Liver (tissue), 9 donors: ENCODE results near the gene NFKBIB. TPM values are rescaled to one million over a fixed set of nuclear protein-coding genes. Genes with fewer than 3 reads are reported as not detected.

ENCODE experiments used
- DNase-seq: peaks from one replicate; pipeline ENCODE4 v3.0.0-alpha.2; 2017; ENCODE audit warnings: low spot score
- H3K27ac ChIP-seq, 2 donors: one replicate each; pipeline ENCODE4 v1.7.0; 2013; ENCODE audit warnings: inconsistent platforms in 2 of 2, low read length in 2 of 2, control low read depth in 1 of 2, low read depth in 1 of 2, mild to moderate bottlenecking in 1 of 2
- H3K27me3 ChIP-seq, 4 donors: one replicate each; pipeline versions ENCODE4 v1.6.1 to v1.7.0; 2013; ENCODE audit warnings: low read length in 3 of 4, inconsistent platforms in 1 of 4, mild to moderate bottlenecking in 1 of 4, moderate library complexity in 1 of 4; ENCODE audit not compliant: control insufficient read depth in 4 of 4, insufficient read depth in 4 of 4
- H3K36me3 ChIP-seq, 4 donors: one replicate each; pipeline versions ENCODE4 v1.6.1 to v1.7.0; 2013; ENCODE audit warnings: low read length in 3 of 4, mild to moderate bottlenecking in 3 of 4, low read depth in 1 of 4, moderate library complexity in 1 of 4; ENCODE audit not compliant: control insufficient read depth in 4 of 4, insufficient read depth in 3 of 4
- H3K4me1 ChIP-seq, 4 donors: one replicate each; pipeline versions ENCODE4 v1.6.1 to v1.7.0; 2013; ENCODE audit warnings: low read length in 3 of 4, mild to moderate bottlenecking in 3 of 4, moderate library complexity in 1 of 4; ENCODE audit not compliant: control insufficient read depth in 4 of 4, insufficient read depth in 4 of 4
- H3K4me3 ChIP-seq, 3 donors: one replicate each; pipeline versions ENCODE4 v1.6.1 to v1.7.0; 2013; ENCODE audit warnings: low read length in 3 of 3, control low read depth in 1 of 3, low read depth in 1 of 3, mild to moderate bottlenecking in 1 of 3
- H3K9ac ChIP-seq, 2 donors: one replicate each; pipeline ENCODE4 v1.7.0; 2013; ENCODE audit warnings: low read length in 2 of 2, mild to moderate bottlenecking in 2 of 2, moderate library complexity in 2 of 2, control low read depth in 1 of 2, low read depth in 1 of 2
- H3K9me3 ChIP-seq, 4 donors: one replicate each; pipeline versions ENCODE4 v1.6.1 to v1.7.0; 2013; ENCODE audit warnings: low read length in 3 of 4; ENCODE audit not compliant: control insufficient read depth in 4 of 4
- ATF3 ChIP-seq: IDR thresholded peaks from 2 replicates; pipeline ENCODE4 v1.6.1; 2016; ENCODE audit warnings: antibody characterized with exemption
- CTCF ChIP-seq: fragments of 150-350 bp; IDR thresholded peaks from 2 replicates; pipeline ENCODE4 v1.5.1; 2017; ENCODE audit warnings: improper control_type of control experiment, low read depth, low read length; ENCODE audit not compliant: missing input control
- EGR1 ChIP-seq, 2 donors: IDR thresholded peaks; 2 replicates each; pipeline ENCODE4 v1.6.1; 2016 to 2018; ENCODE audit warnings: antibody characterized with exemption in 2 of 2, low read depth in 2 of 2
- FOXA1 ChIP-seq: IDR thresholded peaks from 2 replicates; pipeline ENCODE4 v1.6.1; 2016; ENCODE audit warnings: antibody characterized with exemption
- FOXA2 ChIP-seq: IDR thresholded peaks from 2 replicates; pipeline ENCODE4 v1.6.1; 2016; ENCODE audit warnings: antibody characterized with exemption
- GABPA ChIP-seq, 2 donors: IDR thresholded peaks in 1 of 2; conservative IDR thresholded peaks in 1 of 2; 2 replicates each; pipeline ENCODE4 v1.6.1; 2016; ENCODE audit warnings: antibody characterized with exemption in 2 of 2, mild to moderate bottlenecking in 1 of 2, moderate library complexity in 1 of 2
- HNF4A ChIP-seq, 2 donors: conservative IDR thresholded peaks; 2 replicates each; pipeline ENCODE4 v1.6.1; 2016; ENCODE audit warnings: antibody characterized with exemption in 2 of 2, mild to moderate bottlenecking in 2 of 2
- HNF4G ChIP-seq: IDR thresholded peaks from 2 replicates; pipeline ENCODE4 v1.6.1; 2016; ENCODE audit warnings: antibody characterized with exemption
- JUND ChIP-seq, 2 donors: IDR thresholded peaks; 2 replicates each; pipeline ENCODE4 v1.6.1; 2016; ENCODE audit warnings: antibody characterized with exemption in 2 of 2
- NR2F2 ChIP-seq: IDR thresholded peaks from 2 replicates; pipeline ENCODE4 v1.6.1; 2016; ENCODE audit warnings: antibody characterized with exemption
- RAD21 ChIP-seq, 2 donors: IDR thresholded peaks; 2 replicates each; pipeline ENCODE4 v1.6.1; 2016; ENCODE audit warnings: antibody characterized with exemption in 2 of 2, mild to moderate bottlenecking in 2 of 2
- RXRA ChIP-seq, 2 donors: IDR thresholded peaks; 2 replicates each; pipeline ENCODE4 v1.6.1; 2017 to 2018; ENCODE audit warnings: antibody characterized with exemption in 2 of 2, mild to moderate bottlenecking in 1 of 2
- SP1 ChIP-seq: IDR thresholded peaks from 2 replicates; pipeline ENCODE4 v1.6.1; 2018; ENCODE audit warnings: antibody characterized with exemption, mild to moderate bottlenecking
- TAF1 ChIP-seq: conservative IDR thresholded peaks from 2 replicates; pipeline ENCODE4 v1.6.1; 2016; ENCODE audit warnings: antibody characterized with exemption, mild to moderate bottlenecking
- YY1 ChIP-seq: IDR thresholded peaks from 2 replicates; pipeline ENCODE4 v1.6.1; 2016; ENCODE audit warnings: antibody characterized with exemption, mild to moderate bottlenecking
- WGBS: extraction: QIAGEN DNeasy Blood & Tissue Kit; methylation state at CpG from one replicate; pipeline ENCODE4 v1.1.7; 2013; 5-methylcytosine and 5-hydroxymethylcytosine counted together
- polyA plus RNA-seq, 2 donors: library from polyadenylated mRNA; stranded (reverse) in 1 of 2; unstranded in 1 of 2; fragments of 200-250 nt in 1 of 2; fragments of >200 nt in 1 of 2; fragmentation: Nextera tagmentation in 1 of 2; extraction: Ambion mirVana in 1 of 2; gene quantifications; one replicate each; pipeline versions ENCODE4 v1.2.1 to v1.2.3, GENCODE V29; 2013 to 2015
- total RNA-seq, 2 donors: library from RNA; depleted of rRNA; stranded (reverse); fragments of >200 nt; gene quantifications; one replicate each; pipeline ENCODE4 v1.2.3, GENCODE V29; 2014
- TF ChIP-seq, protein P1 (sequence below): IDR thresholded peaks from 2 replicates; pipeline ENCODE4 v1.6.1; 2016; ENCODE audit warnings: antibody characterized with exemption
- TF ChIP-seq, protein P2 (sequence below): IDR thresholded peaks from 2 replicates; pipeline ENCODE4 v1.6.1; 2016; ENCODE audit warnings: antibody characterized with exemption
- TF ChIP-seq, protein P3 (sequence below): IDR thresholded peaks from 2 replicates; pipeline ENCODE4 v1.6.1; 2016; ENCODE audit warnings: antibody characterized with exemption, mild to moderate bottlenecking
- donor health status: healthy.
- donor health status: healthy.
- donor health status: healthy.
- donor health status: healthy.
- donor health status: healthy.

The NFKBIB gene
- total and polyA plus RNA-seq, 4 donors = 8.0 to 25.4 (median 14.9) TPM

DNA sequence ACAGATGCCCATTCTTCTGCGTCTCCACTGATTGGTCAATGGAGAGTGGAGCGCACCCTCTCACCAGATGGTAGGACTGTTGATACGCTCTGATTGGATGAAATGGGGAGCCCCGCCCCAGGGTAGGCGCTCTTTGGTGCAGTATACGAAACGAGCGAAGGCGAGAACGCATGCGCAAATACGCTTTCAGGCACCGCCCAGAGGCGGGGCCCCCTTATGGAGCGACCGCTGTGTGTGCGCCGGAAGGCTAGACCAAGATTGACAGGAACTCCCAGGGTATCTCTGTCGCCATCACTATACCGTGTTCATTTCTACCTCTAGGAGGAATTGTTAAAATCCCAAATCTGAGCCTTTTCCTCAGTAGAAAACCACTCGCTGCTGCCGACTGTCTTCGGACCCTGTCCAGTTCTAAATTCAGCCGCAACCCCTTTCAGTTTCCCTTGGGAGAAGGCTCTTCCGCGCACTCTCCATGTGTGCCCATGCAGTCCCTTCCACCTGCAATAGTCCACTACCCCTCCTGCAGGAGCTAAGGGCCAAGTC, 49.3 kb upstream of the NFKBIB start:
- Histone ChIP-seq H3K36me3 (peaks cover 3 to 18% (median 15%) of the 10 kb centered on the region in 4 donors), H3K4me1 (peaks cover 5 to 42% (median 30%) of the 10 kb centered on the region in 4 donors), H3K9ac (peak overlapping the region; percentile 84 to 100), H3K9me3 (no peaks in the 10 kb centered on the region), H3K27ac (peak overlapping the region; percentile 95 to 100), H3K4me3 (peak overlapping the region; percentile 74 to 93 (median 90)), H3K27me3 (no peaks in the 10 kb centered on the region)
- under 1% methylated on average over 26 of the region's 26 CpGs for WGBS
- no peak for DNase-seq
- TF ChIP-seq SP1 (peak; percentile 28), EGR1 (IDR thresholded peaks at IDR 0.05; ENCODE audit: low read depth in 2 of 2) (no peak), JUND (IDR thresholded peaks at IDR 0.05) (no peak), RAD21 (IDR thresholded peaks at IDR 0.05) (peak in 1 of 2 donors; percentile 36), HNF4A (conservative IDR thresholded peaks at IDR 0.05) (no peak), ATF3 (no peak), CTCF (peak; percentile 24), GABPA (IDR thresholded peaks at IDR 0.05 in 1 of 2, conservative IDR thresholded peaks at IDR 0.05 in 1 of 2) (peak; percentile 36 to 82), TAF1 (peak; percentile 0), FOXA2 (no peak), FOXA1 (peak; percentile 18), RXRA (IDR thresholded peaks at IDR 0.05) (peak in 1 of 2 donors; percentile 9), HNF4G (no peak), YY1 (peak; percentile 82), NR2F2 (no peak)
- TF ChIP-seq, protein P1, sequence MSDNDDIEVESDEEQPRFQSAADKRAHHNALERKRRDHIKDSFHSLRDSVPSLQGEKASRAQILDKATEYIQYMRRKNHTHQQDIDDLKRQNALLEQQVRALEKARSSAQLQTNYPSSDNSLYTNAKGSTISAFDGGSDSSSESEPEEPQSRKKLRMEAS = peak; percentile 28
- TF ChIP-seq, protein P2, sequence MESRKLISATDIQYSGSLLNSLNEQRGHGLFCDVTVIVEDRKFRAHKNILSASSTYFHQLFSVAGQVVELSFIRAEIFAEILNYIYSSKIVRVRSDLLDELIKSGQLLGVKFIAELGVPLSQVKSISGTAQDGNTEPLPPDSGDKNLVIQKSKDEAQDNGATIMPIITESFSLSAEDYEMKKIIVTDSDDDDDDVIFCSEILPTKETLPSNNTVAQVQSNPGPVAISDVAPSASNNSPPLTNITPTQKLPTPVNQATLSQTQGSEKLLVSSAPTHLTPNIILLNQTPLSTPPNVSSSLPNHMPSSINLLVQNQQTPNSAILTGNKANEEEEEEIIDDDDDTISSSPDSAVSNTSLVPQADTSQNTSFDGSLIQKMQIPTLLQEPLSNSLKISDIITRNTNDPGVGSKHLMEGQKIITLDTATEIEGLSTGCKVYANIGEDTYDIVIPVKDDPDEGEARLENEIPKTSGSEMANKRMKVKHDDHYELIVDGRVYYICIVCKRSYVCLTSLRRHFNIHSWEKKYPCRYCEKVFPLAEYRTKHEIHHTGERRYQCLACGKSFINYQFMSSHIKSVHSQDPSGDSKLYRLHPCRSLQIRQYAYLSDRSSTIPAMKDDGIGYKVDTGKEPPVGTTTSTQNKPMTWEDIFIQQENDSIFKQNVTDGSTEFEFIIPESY = peak; percentile 74
- TF ChIP-seq, protein P3, sequence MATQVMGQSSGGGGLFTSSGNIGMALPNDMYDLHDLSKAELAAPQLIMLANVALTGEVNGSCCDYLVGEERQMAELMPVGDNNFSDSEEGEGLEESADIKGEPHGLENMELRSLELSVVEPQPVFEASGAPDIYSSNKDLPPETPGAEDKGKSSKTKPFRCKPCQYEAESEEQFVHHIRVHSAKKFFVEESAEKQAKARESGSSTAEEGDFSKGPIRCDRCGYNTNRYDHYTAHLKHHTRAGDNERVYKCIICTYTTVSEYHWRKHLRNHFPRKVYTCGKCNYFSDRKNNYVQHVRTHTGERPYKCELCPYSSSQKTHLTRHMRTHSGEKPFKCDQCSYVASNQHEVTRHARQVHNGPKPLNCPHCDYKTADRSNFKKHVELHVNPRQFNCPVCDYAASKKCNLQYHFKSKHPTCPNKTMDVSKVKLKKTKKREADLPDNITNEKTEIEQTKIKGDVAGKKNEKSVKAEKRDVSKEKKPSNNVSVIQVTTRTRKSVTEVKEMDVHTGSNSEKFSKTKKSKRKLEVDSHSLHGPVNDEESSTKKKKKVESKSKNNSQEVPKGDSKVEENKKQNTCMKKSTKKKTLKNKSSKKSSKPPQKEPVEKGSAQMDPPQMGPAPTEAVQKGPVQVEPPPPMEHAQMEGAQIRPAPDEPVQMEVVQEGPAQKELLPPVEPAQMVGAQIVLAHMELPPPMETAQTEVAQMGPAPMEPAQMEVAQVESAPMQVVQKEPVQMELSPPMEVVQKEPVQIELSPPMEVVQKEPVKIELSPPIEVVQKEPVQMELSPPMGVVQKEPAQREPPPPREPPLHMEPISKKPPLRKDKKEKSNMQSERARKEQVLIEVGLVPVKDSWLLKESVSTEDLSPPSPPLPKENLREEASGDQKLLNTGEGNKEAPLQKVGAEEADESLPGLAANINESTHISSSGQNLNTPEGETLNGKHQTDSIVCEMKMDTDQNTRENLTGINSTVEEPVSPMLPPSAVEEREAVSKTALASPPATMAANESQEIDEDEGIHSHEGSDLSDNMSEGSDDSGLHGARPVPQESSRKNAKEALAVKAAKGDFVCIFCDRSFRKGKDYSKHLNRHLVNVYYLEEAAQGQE = peak; percentile 84
